Mesenchymal stem cell (in vitro differentiated cells and primary cell): ENCODE data around the gene ZBTB1.
A peak's percentile ranks its signal among the peaks of the same experiment; 100 is the strongest.

Source experiments
- DNase-seq: peaks from one replicate; pipeline ENCODE4 v3.0.0-alpha.2; 2013
- H2AFZ ChIP-seq: one replicate; pipeline ENCODE4 v1.6.1; 2013; ENCODE audit warnings: low read depth, mild to moderate bottlenecking, control low read depth, inconsistent platforms, low read length, moderate library complexity
- H2AK5ac ChIP-seq: 2 replicates; pipeline ENCODE4 v1.6.1; 2013; ENCODE audit warnings: low read length, moderate library complexity, mild to moderate bottlenecking, inconsistent platforms; ENCODE audit not compliant: severe bottlenecking
- H2BK120ac ChIP-seq: one replicate; pipeline ENCODE4 v1.6.1; 2013; ENCODE audit warnings: low read depth, mild to moderate bottlenecking, inconsistent platforms, low read length, moderate library complexity
- H2BK12ac ChIP-seq, 2 experiments: one replicate each; pipeline ENCODE4 v1.6.1; 2013; ENCODE audit warnings: inconsistent platforms in 2 of 2, low read length in 2 of 2, mild to moderate bottlenecking in 2 of 2, moderate library complexity in 2 of 2, control low read depth in 1 of 2
- H2BK15ac ChIP-seq: one replicate; pipeline ENCODE4 v1.6.1; 2013; ENCODE audit warnings: mild to moderate bottlenecking, low read depth, inconsistent platforms; ENCODE audit not compliant: poor library complexity, severe bottlenecking
- H2BK5ac ChIP-seq: 2 replicates; pipeline ENCODE4 v1.6.1; 2013; ENCODE audit warnings: low read depth, mild to moderate bottlenecking, low read length, control low read depth, inconsistent platforms; ENCODE audit not compliant: poor library complexity, severe bottlenecking
- H3K14ac ChIP-seq, 2 experiments: one replicate each; pipeline ENCODE4 v1.6.1; 2013; ENCODE audit warnings: inconsistent platforms in 2 of 2, low read length in 2 of 2, control low read depth in 1 of 2, mild to moderate bottlenecking in 1 of 2, moderate library complexity in 1 of 2
- H3K18ac ChIP-seq, 2 experiments: one replicate each; pipeline ENCODE4 v1.6.1; 2013; ENCODE audit warnings: inconsistent platforms in 2 of 2, low read length in 2 of 2, control low read depth in 1 of 2, low read depth in 1 of 2, mild to moderate bottlenecking in 1 of 2
- H3K23ac ChIP-seq, 2 experiments: one replicate each; pipeline ENCODE4 v1.6.1; 2013; ENCODE audit warnings: inconsistent platforms in 2 of 2, low read length in 2 of 2, mild to moderate bottlenecking in 2 of 2, moderate library complexity in 2 of 2, control low read depth in 1 of 2
- H3K27ac ChIP-seq: 2 replicates; pipeline ENCODE4 v1.5.1; 2013; ENCODE audit warnings: mild to moderate bottlenecking, moderate library complexity, low read length, control low read depth, inconsistent platforms; ENCODE audit not compliant: poor library complexity, severe bottlenecking
- H3K27me3 ChIP-seq, 2 experiments: 2 replicates each; pipeline versions ENCODE4 v1.6.1 to v1.7.0; 2013; ENCODE audit warnings: low read length in 2 of 2, mild to moderate bottlenecking in 2 of 2, moderate library complexity in 2 of 2, control low read depth in 1 of 2, inconsistent platforms in 1 of 2; ENCODE audit not compliant: control insufficient read depth in 1 of 2, insufficient read depth in 1 of 2
- H3K36me3 ChIP-seq, 2 experiments: 2 replicates each; pipeline versions ENCODE4 v1.6.1 to v1.7.0; 2013; ENCODE audit warnings: low read length in 2 of 2, control low read depth in 1 of 2, inconsistent platforms in 1 of 2, low read depth in 1 of 2, mild to moderate bottlenecking in 1 of 2; ENCODE audit not compliant: insufficient read depth in 2 of 2, control insufficient read depth in 1 of 2
- H3K4ac ChIP-seq, 2 experiments: one replicate each; pipeline ENCODE4 v1.6.1; 2013; ENCODE audit warnings: inconsistent platforms in 2 of 2, low read length in 2 of 2, mild to moderate bottlenecking in 2 of 2, moderate library complexity in 2 of 2, control low read depth in 1 of 2, low read depth in 1 of 2
- H3K4me1 ChIP-seq: 2 replicates; pipeline ENCODE4 v1.6.1; 2013; ENCODE audit warnings: low read depth, low read length, control low read depth; ENCODE audit not compliant: control insufficient read depth, insufficient read depth
- H3K4me2 ChIP-seq: 2 replicates; pipeline ENCODE4 v1.6.1; 2013; ENCODE audit warnings: low read length, mild to moderate bottlenecking, inconsistent platforms; ENCODE audit not compliant: poor library complexity, severe bottlenecking
- H3K4me3 ChIP-seq, 2 experiments: 2 replicates each; pipeline versions ENCODE4 v1.5.1 to v1.7.0; 2013; ENCODE audit warnings: low read length in 2 of 2, mild to moderate bottlenecking in 2 of 2, control low read depth in 1 of 2, low read depth in 1 of 2; ENCODE audit not compliant: insufficient read depth in 1 of 2
- H3K79me1 ChIP-seq: replicated peaks from 2 replicates; pipeline ENCODE4 v1.6.1; 2013; ENCODE audit warnings: mild to moderate bottlenecking, control low read depth, low read length, inconsistent platforms; ENCODE audit not compliant: poor library complexity, severe bottlenecking
- H3K9ac ChIP-seq: 2 replicates; pipeline ENCODE4 v1.7.0; 2013; ENCODE audit warnings: mild to moderate bottlenecking, low read length, moderate library complexity
- H3K9me3 ChIP-seq: 2 replicates; pipeline ENCODE4 v1.7.0; 2013; ENCODE audit warnings: mild to moderate bottlenecking, low read length; ENCODE audit not compliant: control insufficient read depth
- H4K8ac ChIP-seq: one replicate; pipeline ENCODE4 v1.6.1; 2013; ENCODE audit warnings: inconsistent platforms, mild to moderate bottlenecking, low read length, moderate library complexity
- H4K91ac ChIP-seq: one replicate; pipeline ENCODE4 v1.6.1; 2013; ENCODE audit warnings: mild to moderate bottlenecking, low read length, inconsistent platforms
- WGBS: methylation state at CpG from one replicate; pipeline ENCODE4 v1.1.7; 2013; ENCODE audit warnings: mixed read lengths; 5-methylcytosine and 5-hydroxymethylcytosine counted together

ZBTB1 gene

GRCh38 chr14:64502887-64503433 lies 1.6 kb upstream of the ZBTB1 start:
- Histone ChIP-seq H2BK12ac (peak overlapping the region; percentile 28 to 98), H2BK120ac (peak overlapping the region; percentile 78), H3K4me1 (peaks cover 11% of the 10 kb centered on the region), H3K36me3 (peaks cover 0 to 6% of the 10 kb centered on the region in 2 experiments), H2BK5ac (peak overlapping the region; percentile 91), H3K4me3 (peak overlapping the region; percentile 93), H2BK15ac (peak overlapping the region; percentile 98), H3K18ac (peak overlapping the region; percentile 99 to 100), H3K14ac (peak overlapping the region in 1 of 2 experiments; percentile 100), H2AK5ac (peak overlapping the region; percentile 68), H4K8ac (peak overlapping the region; percentile 97), H3K27ac (peak overlapping the region; percentile 98), H3K4ac (peak overlapping the region; percentile 99), H3K9me3 (no peaks in the 10 kb centered on the region), H4K91ac (peak overlapping the region; percentile 93), H3K27me3 (no peaks in the 10 kb centered on the region), H2AFZ (peak overlapping the region; percentile 73), H3K4me2 (peak overlapping the region; percentile 96), H3K23ac (peak overlapping the region in 1 of 2 experiments; percentile 98), H3K79me1 (peaks cover 2% of the 10 kb centered on the region), H3K9ac (peak overlapping the region; percentile 97)
- DNase-seq, result no peak
- 5% methylated on average over 29 of the region's 29 CpGs for WGBS

GRCh38 chr14:64503434-64504309 lies 898 bp upstream of the ZBTB1 start, which contains the start of gene ZBTB25:
Gene ZBTB25 (minus strand): TSS chr14:64503838. CDS start chr14:64490533, 13,305 bp downstream.
- 1% methylated on average over 82 of the region's 87 CpGs for WGBS
- Histone ChIP-seq H3K9ac (peak within 1 kb of the TSS; percentile 97), H3K27ac (peak within 1 kb of the TSS; percentile 100), H2AFZ (peak within 1 kb of the TSS; percentile 73), H3K4me1 (peaks cover 11% of the 10 kb centered on the region), H2BK5ac (peak within 1 kb of the TSS; percentile 100), H3K9me3 (no peaks in the 10 kb centered on the region), H2BK15ac (peak within 1 kb of the TSS; percentile 99), H3K27me3 (no peaks in the 10 kb centered on the region), H2BK12ac (peak within 1 kb of the TSS; percentile 81 to 98), H3K14ac (peak within 1 kb of the TSS; percentile 63 to 100), H3K4me2 (peak within 1 kb of the TSS; percentile 96), H3K18ac (peak within 1 kb of the TSS; percentile 99 to 100), H4K91ac (peak within 1 kb of the TSS; percentile 100), H4K8ac (peak within 1 kb of the TSS; percentile 100), H3K4ac (peak within 1 kb of the TSS; percentile 99), H3K36me3 (peaks cover 0 to 5% of the 10 kb centered on the region in 2 experiments), H3K4me3 (peak within 1 kb of the TSS; percentile 93), H2AK5ac (peak within 1 kb of the TSS; percentile 91), H3K23ac (peak within 1 kb of the TSS; percentile 70 to 98), H3K79me1 (peaks cover 2% of the 10 kb centered on the region), H2BK120ac (peak within 1 kb of the TSS; percentile 100)
- peak; percentile 95 for DNase-seq

GRCh38 chr14:64504897-64505794 lies 576 bp downstream of the ZBTB1 start:
- Histone ChIP-seq H3K36me3 (no peaks in the 10 kb centered on the region), H2BK15ac (peak overlapping the region; percentile 98), H3K14ac (peak overlapping the region; percentile 41 to 98), H3K4me1 (peaks cover 14% of the 10 kb centered on the region), H2BK120ac (peak overlapping the region; percentile 100), H2AK5ac (peak overlapping the region; percentile 76), H3K4ac (peak overlapping the region; percentile 99), H3K23ac (peak overlapping the region; percentile 52 to 97), H3K4me2 (peak overlapping the region; percentile 96), H4K91ac (peak overlapping the region; percentile 95), H3K18ac (peak overlapping the region; percentile 99 to 100), H3K79me1 (no peaks in the 10 kb centered on the region), H2AFZ (peak overlapping the region; percentile 56), H3K9me3 (no peaks in the 10 kb centered on the region), H3K27ac (peak overlapping the region; percentile 98), H3K9ac (peak overlapping the region; percentile 97), H3K27me3 (no peaks in the 10 kb centered on the region), H4K8ac (peak overlapping the region; percentile 100), H2BK12ac (peak overlapping the region; percentile 79 to 81), H3K4me3 (peak overlapping the region; percentile 93), H2BK5ac (peak overlapping the region; percentile 100)
- peak; percentile 87 for DNase-seq
- WGBS, result under 1% methylated on average over 55 of the region's 68 CpGs
